ENCODE data around the gene FGF5. TPM values are rescaled to one million over a fixed set of nuclear protein-coding genes. Genes with fewer than 3 reads are reported as not detected.

The FGF5 gene
- total and polyA plus RNA-seq, 2 of the 13 experiments (the other 11 are each of a cell fraction or from before 2014, with no cell fraction given) = not detected

DNA sequence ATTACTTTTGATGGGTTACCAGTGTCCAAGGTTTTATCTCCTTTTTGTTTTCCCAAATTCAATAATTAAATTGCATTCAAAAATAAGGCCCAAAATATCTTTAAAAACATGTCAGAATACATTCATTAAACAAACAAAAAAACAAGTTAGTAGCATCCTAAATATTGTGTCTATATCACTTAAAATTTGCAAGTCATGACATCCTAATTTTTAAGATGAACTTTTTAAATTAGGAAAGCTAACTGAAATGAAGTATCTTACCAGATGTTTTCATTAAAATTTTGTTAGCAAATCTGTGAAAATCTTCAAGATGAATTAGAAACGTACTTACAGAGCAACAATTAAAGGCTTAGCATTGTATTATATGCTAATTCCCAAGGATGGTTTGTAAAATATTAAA lies 68.1 kb downstream of the FGF5 start:
- Histone ChIP-seq H3K27ac (ENCODE audit: extremely low read length, insufficient read depth, low read length) (no peak overlapping the region), H3K4me2 (ENCODE audit: low read depth, low read length) (no peak overlapping the region), H3K9ac (ENCODE audit: insufficient read depth, low read depth, low read length) (no peak overlapping the region), H3K36me3 (replicated peaks in 1 of 2; ENCODE audit: control insufficient read depth in 1 of 2, insufficient read depth in 2 of 2, low read length in 2 of 2) (no peaks in the 10 kb centered on the region), H3K9me3 (ENCODE audit: low read length) (no peaks in the 10 kb centered on the region), H3K4me3 (replicated peaks in 1 of 3; ENCODE audit: insufficient read depth in 1 of 3, low read depth in 2 of 3, low read length in 3 of 3) (no peak overlapping the region), H3K79me2 (ENCODE audit: insufficient read depth, low read length) (no peaks in the 10 kb centered on the region), H4K20me1 (ENCODE audit: insufficient read depth, low read length) (peaks cover 2% of the 10 kb centered on the region; the same call in 1 of the 2 replicates), H2AFZ (ENCODE audit: low read length) (no peak overlapping the region), H3K4me1 (ENCODE audit: insufficient read depth, low read length) (peaks cover 9% of the 10 kb centered on the region), H3K27me3 (ENCODE audit: control insufficient read depth in 1 of 2, insufficient read depth in 2 of 2, low read length in 2 of 2) (peaks cover 0 to 14% of the 10 kb centered on the region in 2 experiments; a peak in 2 of 5 replicates)
- no peak for ATAC-seq
- no peak for FAIRE-seq
- no peak for DNase-seq (ENCODE audit: low spot score)
- ChIA-PET CTCF (ENCODE audit: low intra/inter-chr PET ratio, low total read pairs) (no interaction called here), POLR2A (no interaction called here)
- in situ Hi-C loops (cut with HindIII; ENCODE audit: extremely low pct_ligation_motif_present, low pct_unique_long_range_greater_than_20kb) = no loop called here
- TF ChIP-seq NFE2L2 (IDR thresholded peaks at IDR 0.05; ENCODE audit: low read length) = peak; percentile 53; the same call in 1 of the 2 replicates
- TF ChIP-seq, protein P1, sequence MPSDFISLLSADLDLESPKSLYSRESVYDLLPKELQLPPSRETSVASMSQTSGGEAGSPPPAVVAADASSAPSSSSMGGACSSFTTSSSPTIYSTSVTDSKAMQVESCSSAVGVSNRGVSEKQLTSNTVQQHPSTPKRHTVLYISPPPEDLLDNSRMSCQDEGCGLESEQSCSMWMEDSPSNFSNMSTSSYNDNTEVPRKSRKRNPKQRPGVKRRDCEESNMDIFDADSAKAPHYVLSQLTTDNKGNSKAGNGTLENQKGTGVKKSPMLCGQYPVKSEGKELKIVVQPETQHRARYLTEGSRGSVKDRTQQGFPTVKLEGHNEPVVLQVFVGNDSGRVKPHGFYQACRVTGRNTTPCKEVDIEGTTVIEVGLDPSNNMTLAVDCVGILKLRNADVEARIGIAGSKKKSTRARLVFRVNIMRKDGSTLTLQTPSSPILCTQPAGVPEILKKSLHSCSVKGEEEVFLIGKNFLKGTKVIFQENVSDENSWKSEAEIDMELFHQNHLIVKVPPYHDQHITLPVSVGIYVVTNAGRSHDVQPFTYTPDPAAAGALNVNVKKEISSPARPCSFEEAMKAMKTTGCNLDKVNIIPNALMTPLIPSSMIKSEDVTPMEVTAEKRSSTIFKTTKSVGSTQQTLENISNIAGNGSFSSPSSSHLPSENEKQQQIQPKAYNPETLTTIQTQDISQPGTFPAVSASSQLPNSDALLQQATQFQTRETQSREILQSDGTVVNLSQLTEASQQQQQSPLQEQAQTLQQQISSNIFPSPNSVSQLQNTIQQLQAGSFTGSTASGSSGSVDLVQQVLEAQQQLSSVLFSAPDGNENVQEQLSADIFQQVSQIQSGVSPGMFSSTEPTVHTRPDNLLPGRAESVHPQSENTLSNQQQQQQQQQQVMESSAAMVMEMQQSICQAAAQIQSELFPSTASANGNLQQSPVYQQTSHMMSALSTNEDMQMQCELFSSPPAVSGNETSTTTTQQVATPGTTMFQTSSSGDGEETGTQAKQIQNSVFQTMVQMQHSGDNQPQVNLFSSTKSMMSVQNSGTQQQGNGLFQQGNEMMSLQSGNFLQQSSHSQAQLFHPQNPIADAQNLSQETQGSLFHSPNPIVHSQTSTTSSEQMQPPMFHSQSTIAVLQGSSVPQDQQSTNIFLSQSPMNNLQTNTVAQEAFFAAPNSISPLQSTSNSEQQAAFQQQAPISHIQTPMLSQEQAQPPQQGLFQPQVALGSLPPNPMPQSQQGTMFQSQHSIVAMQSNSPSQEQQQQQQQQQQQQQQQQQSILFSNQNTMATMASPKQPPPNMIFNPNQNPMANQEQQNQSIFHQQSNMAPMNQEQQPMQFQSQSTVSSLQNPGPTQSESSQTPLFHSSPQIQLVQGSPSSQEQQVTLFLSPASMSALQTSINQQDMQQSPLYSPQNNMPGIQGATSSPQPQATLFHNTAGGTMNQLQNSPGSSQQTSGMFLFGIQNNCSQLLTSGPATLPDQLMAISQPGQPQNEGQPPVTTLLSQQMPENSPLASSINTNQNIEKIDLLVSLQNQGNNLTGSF (CRISPR knock-in tag; IDR thresholded peaks at IDR 0.05) = no peak
- no TSS peak for BruUV-seq (replicated peaks)
- 3% methylated on average over 1 of the region's 1 CpG for WGBS (ENCODE audit: low lambda C conversion rate)
- intact Hi-C loops (cut with micrococcal nuclease; ENCODE audit: unreplicated experiment) = no loop called here

GRCh38 chr4:80335226-80335553 lies 68.7 kb downstream of the FGF5 start:
- Histone ChIP-seq H3K4me3 (replicated peaks in 1 of 3; ENCODE audit: insufficient read depth in 1 of 3, low read depth in 2 of 3, low read length in 3 of 3) (peak overlapping the region; percentile 18 to 77 (median 60); a peak in 4 of 6 replicates), H3K27me3 (ENCODE audit: control insufficient read depth in 1 of 2, insufficient read depth in 2 of 2, low read length in 2 of 2) (peaks cover 0 to 14% of the 10 kb centered on the region in 2 experiments; a peak in 2 of 5 replicates), H3K79me2 (ENCODE audit: insufficient read depth, low read length) (no peaks in the 10 kb centered on the region), H4K20me1 (ENCODE audit: insufficient read depth, low read length) (peaks cover 2% of the 10 kb centered on the region; the same call in 1 of the 2 replicates), H3K27ac (ENCODE audit: extremely low read length, insufficient read depth, low read length) (no peak overlapping the region), H3K9me3 (ENCODE audit: low read length) (no peaks in the 10 kb centered on the region), H3K9ac (ENCODE audit: insufficient read depth, low read depth, low read length) (no peak overlapping the region), H3K4me2 (ENCODE audit: low read depth, low read length) (peak overlapping the region; percentile 97), H2AFZ (ENCODE audit: low read length) (peak overlapping the region; percentile 23), H3K36me3 (replicated peaks in 1 of 2; ENCODE audit: control insufficient read depth in 1 of 2, insufficient read depth in 2 of 2, low read length in 2 of 2) (no peaks in the 10 kb centered on the region), H3K4me1 (ENCODE audit: insufficient read depth, low read length) (peaks cover 9% of the 10 kb centered on the region)
- WGBS (ENCODE audit: low lambda C conversion rate) = 2% methylated on average over 3 of the region's 3 CpGs
- in situ Hi-C loops (cut with HindIII; ENCODE audit: extremely low pct_ligation_motif_present, low pct_unique_long_range_greater_than_20kb) = no loop called here
- intact Hi-C loops (cut with micrococcal nuclease; ENCODE audit: unreplicated experiment) = loop anchor here (5.0 kb wide), 2 partner anchors 113 to 1383 kb away; no protein-coding TSS in a partner anchor
- BruUV-seq (replicated peaks) = no TSS peak
- ATAC-seq = no peak
- ChIA-PET CTCF (ENCODE audit: low intra/inter-chr PET ratio, low total read pairs) (interaction anchor here (1.1 kb wide), 1 partner anchor 1383 kb away, joined by 5 read pairs; no protein-coding TSS in a partner anchor), POLR2A (no interaction called here)
- no peak for DNase-seq (ENCODE audit: low spot score)
- no peak for FAIRE-seq
- TF ChIP-seq ZNF331 (CRISPR knock-in tag; IDR thresholded peaks at IDR 0.05) = no peak
- no peak for TF ChIP-seq WIZ (CRISPR knock-in tag; IDR thresholded peaks at IDR 0.05)
- no peak for TF ChIP-seq PAX8 (CRISPR knock-in tag; IDR thresholded peaks at IDR 0.05; ENCODE audit: borderline replicate concordance)
- no peak for TF ChIP-seq THRA (CRISPR knock-in tag; IDR thresholded peaks at IDR 0.05; ENCODE audit: borderline replicate concordance)
- 0 out of 2 replicates have a peak, but pooled peaks have one; percentile 61 for TF ChIP-seq ZNF878 (CRISPR knock-in tag; IDR thresholded peaks at IDR 0.05)
- no peak for TF ChIP-seq ATRX (CRISPR knock-in tag; IDR thresholded peaks at IDR 0.05; ENCODE audit: borderline replicate concordance)
- TF ChIP-seq, protein P2, sequence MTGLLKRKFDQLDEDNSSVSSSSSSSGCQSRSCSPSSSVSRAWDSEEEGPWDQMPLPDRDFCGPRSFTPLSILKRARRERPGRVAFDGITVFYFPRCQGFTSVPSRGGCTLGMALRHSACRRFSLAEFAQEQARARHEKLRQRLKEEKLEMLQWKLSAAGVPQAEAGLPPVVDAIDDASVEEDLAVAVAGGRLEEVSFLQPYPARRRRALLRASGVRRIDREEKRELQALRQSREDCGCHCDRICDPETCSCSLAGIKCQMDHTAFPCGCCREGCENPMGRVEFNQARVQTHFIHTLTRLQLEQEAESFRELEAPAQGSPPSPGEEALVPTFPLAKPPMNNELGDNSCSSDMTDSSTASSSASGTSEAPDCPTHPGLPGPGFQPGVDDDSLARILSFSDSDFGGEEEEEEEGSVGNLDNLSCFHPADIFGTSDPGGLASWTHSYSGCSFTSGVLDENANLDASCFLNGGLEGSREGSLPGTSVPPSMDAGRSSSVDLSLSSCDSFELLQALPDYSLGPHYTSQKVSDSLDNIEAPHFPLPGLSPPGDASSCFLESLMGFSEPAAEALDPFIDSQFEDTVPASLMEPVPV (CRISPR knock-in tag; IDR thresholded peaks at IDR 0.05) = 0 out of 2 replicates have a peak, but pooled peaks have one; percentile 8
- no peak for TF ChIP-seq PPARG (CRISPR knock-in tag; conservative IDR thresholded peaks at IDR 0.05)
